GM12864 (cell line): ENCODE results near the gene AAMDC.

Source experiments
- DNase-seq: peaks from one replicate; pipeline ENCODE4 v3.0.0-alpha.2; 2011; ENCODE audit warnings: low read depth
- H3K4me3 ChIP-seq: 2 replicates; pipeline ENCODE4 v1.5.1; 2011; ENCODE audit warnings: mild to moderate bottlenecking, low read depth, low read length, control low read depth
- CTCF ChIP-seq: IDR thresholded peaks from 2 replicates; pipeline ENCODE4 v1.5.1; 2011; ENCODE audit warnings: low read depth, mild to moderate bottlenecking, moderate library complexity, low read length, control low read depth, inconsistent platforms; ENCODE audit errors: missing control alignments

The AAMDC gene

GRCh38 chr11:77784572-77784971 lies 36.4 kb upstream of the AAMDC start:
- TF ChIP-seq CTCF = no peak
- no peak for DNase-seq

GRCh38 chr11:77789061-77789730 lies 31.7 kb upstream of the AAMDC start:
- no peak overlapping the region for H3K4me3 ChIP-seq
- no peak for DNase-seq
- TF ChIP-seq CTCF = no peak

More at GRCh38 chr11:77784572-77784971, 36.4 kb upstream of the AAMDC start:
- no peak overlapping the region for H3K4me3 ChIP-seq

- no peak overlapping the region for H3K4me3 ChIP-seq
- DNase-seq = no peak
- TF ChIP-seq CTCF = no peak
These were observed 31.0 kb upstream of the AAMDC start for GRCh38 chr11:77789731-77790476.

GRCh38 chr11:77791301-77791700 lies 29.6 kb upstream of the AAMDC start:
- H3K4me3 ChIP-seq = no peak overlapping the region
- DNase-seq = no peak
- no peak for TF ChIP-seq CTCF

- TF ChIP-seq CTCF = no peak
- no peak for DNase-seq
- no peak overlapping the region for H3K4me3 ChIP-seq
These were observed 27.0 kb upstream of the AAMDC start for GRCh38 chr11:77793972-77794371.

- no peak for TF ChIP-seq CTCF
- DNase-seq = no peak
- H3K4me3 ChIP-seq = no peak overlapping the region
These were observed 21.6 kb upstream of the AAMDC start for GRCh38 chr11:77799338-77799737.
